Astrocyte (in vitro differentiated cells and primary cell): ENCODE data around the gene AGGF1. TPM values are rescaled to one million over a fixed set of nuclear protein-coding genes. Genes with fewer than 3 reads are reported as not detected.

Source experiments
- DNase-seq: peaks from one replicate; pipeline ENCODE4 v3.0.0-alpha.2; 2010; ENCODE audit warnings: low read depth
- FAIRE-seq: peaks from 2 replicates; lab custom pipeline; 2011; peaks lifted over from hg19 to GRCh38; lab: Jason Lieb, UNC
- H2AFZ ChIP-seq: 2 replicates; pipeline ENCODE4 v1.6.0; 2012; ENCODE audit warnings: low read depth, low read length, inconsistent platforms
- H3K27ac ChIP-seq: 2 replicates; pipeline ENCODE4 v1.5.1; 2011; ENCODE audit warnings: low read depth, low read length, inconsistent platforms
- H3K27me3 ChIP-seq: 2 replicates; pipeline ENCODE4 v1.6.0; 2011; ENCODE audit warnings: low read length, inconsistent platforms; ENCODE audit not compliant: insufficient read depth
- H3K36me3 ChIP-seq: 2 replicates; pipeline ENCODE4 v1.5.1; 2011; ENCODE audit warnings: low read length, inconsistent platforms; ENCODE audit not compliant: insufficient read depth
- H3K4me1 ChIP-seq: 2 replicates; pipeline ENCODE4 v1.5.1; 2011; ENCODE audit warnings: low read length, inconsistent platforms; ENCODE audit not compliant: insufficient read depth
- H3K4me2 ChIP-seq: 2 replicates; pipeline ENCODE4 v1.6.0; 2012; ENCODE audit warnings: low read length, inconsistent platforms
- H3K4me3 ChIP-seq: 2 replicates; pipeline ENCODE4 v1.5.1; 2011; ENCODE audit warnings: low read depth, mild to moderate bottlenecking, low read length, inconsistent platforms; ENCODE audit not compliant: insufficient read depth
- H3K79me2 ChIP-seq: 2 replicates; pipeline ENCODE4 v1.6.0; 2012; ENCODE audit warnings: mild to moderate bottlenecking, low read length, inconsistent platforms; ENCODE audit not compliant: insufficient read depth
- H3K9ac ChIP-seq: 2 replicates; pipeline ENCODE4 v1.6.0; 2012; ENCODE audit warnings: mild to moderate bottlenecking, low read length, inconsistent platforms
- H3K9me3 ChIP-seq: 2 replicates; pipeline ENCODE4 v1.5.1; 2012; ENCODE audit warnings: low read depth, mild to moderate bottlenecking, low read length, inconsistent platforms; ENCODE audit not compliant: insufficient read depth
- H4K20me1 ChIP-seq: 2 replicates; pipeline ENCODE4 v1.6.0; 2012; ENCODE audit warnings: low read length, inconsistent platforms; ENCODE audit not compliant: insufficient read depth
- H3K27ac Mint-ChIP-seq: one replicate; pipeline ENCODE4 v1.8.0; 2021; ENCODE audit warnings: mild to moderate bottlenecking, mixed read lengths; ENCODE audit not compliant: unreplicated experiment
- H3K27me3 Mint-ChIP-seq: one replicate; pipeline ENCODE4 v1.8.0; 2021; ENCODE audit warnings: low read depth, mixed read lengths; ENCODE audit not compliant: unreplicated experiment
- H3K36me3 Mint-ChIP-seq: one replicate; pipeline ENCODE4 v1.8.0; 2021; ENCODE audit warnings: low read depth, mixed read lengths; ENCODE audit not compliant: unreplicated experiment
- H3K4me1 Mint-ChIP-seq: one replicate; pipeline ENCODE4 v1.8.0; 2021; ENCODE audit warnings: low read depth, mixed read lengths; ENCODE audit not compliant: unreplicated experiment
- H3K4me3 Mint-ChIP-seq: one replicate; pipeline ENCODE4 v1.8.0; 2021; ENCODE audit warnings: mild to moderate bottlenecking, moderate library complexity, mixed read lengths; ENCODE audit not compliant: unreplicated experiment
- H3K9me3 Mint-ChIP-seq: one replicate; pipeline ENCODE4 v1.8.0; 2021; ENCODE audit warnings: mild to moderate bottlenecking, mixed read lengths; ENCODE audit not compliant: unreplicated experiment
- CTCF ChIP-seq: IDR thresholded peaks from 2 replicates; pipeline ENCODE4 v1.5.1; 2011; ENCODE audit warnings: low read depth, mild to moderate bottlenecking, inconsistent platforms, low read length, moderate library complexity; ENCODE audit not compliant: insufficient read depth
- EZH2 ChIP-seq: IDR thresholded peaks from 2 replicates; pipeline ENCODE4 v1.6.1; 2012; ENCODE audit warnings: mild to moderate bottlenecking, low read length, inconsistent platforms; ENCODE audit not compliant: insufficient read depth
- total RNA-seq: library from RNA; stranded (reverse); gene quantifications from 2 replicates; pipeline ENCODE4 v1.2.1, GENCODE V29; 2021

The AGGF1 gene
- total RNA-seq, 1 donor from 2014 or later = 18.2 TPM

DNA sequence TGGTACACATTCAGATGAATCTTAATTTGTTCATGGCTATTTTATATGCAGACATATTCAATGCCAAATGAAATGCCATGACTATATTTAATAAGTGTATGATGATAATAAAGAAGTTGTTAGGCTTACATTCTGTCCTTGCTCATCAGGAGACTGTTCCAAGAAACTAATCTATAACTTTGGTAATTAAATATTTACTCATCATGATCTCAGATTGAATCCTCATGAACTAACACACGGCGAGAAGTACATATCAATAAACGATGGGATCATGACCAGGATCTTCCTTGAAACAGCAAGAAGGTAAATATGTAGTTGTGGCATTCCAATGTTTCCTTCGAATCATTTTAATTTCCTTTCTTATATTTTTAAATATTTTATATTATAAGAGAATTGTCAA is 12.5 kb upstream of the AGGF1 start:
- Histone ChIP-seq H3K9ac (no peak overlapping the region), H3K4me2 (no peak overlapping the region), H3K27ac (no peak overlapping the region), H3K79me2 (no peaks in the 10 kb centered on the region), H4K20me1 (no peaks in the 10 kb centered on the region), H3K9me3 (no peaks in the 10 kb centered on the region), H3K4me3 (no peak overlapping the region), H3K4me1 (no peaks in the 10 kb centered on the region), H2AFZ (no peak overlapping the region), H3K36me3 (no peaks in the 10 kb centered on the region), H3K27me3 (peaks cover under 1% of the 10 kb centered on the region)
- H3K4me1 Mint-ChIP-seq = peaks cover 5% of the 10 kb centered on the region
- no peak overlapping the region for H3K4me3 Mint-ChIP-seq
- TF ChIP-seq EZH2 (no peak), CTCF (no peak)
- peaks cover 2% of the 10 kb centered on the region for H3K9me3 Mint-ChIP-seq
- no peaks in the 10 kb centered on the region for H3K36me3 Mint-ChIP-seq
- H3K27ac Mint-ChIP-seq = no peak overlapping the region
- no peaks in the 10 kb centered on the region for H3K27me3 Mint-ChIP-seq
- DNase-seq = no peak
- FAIRE-seq = no peak

DNA sequence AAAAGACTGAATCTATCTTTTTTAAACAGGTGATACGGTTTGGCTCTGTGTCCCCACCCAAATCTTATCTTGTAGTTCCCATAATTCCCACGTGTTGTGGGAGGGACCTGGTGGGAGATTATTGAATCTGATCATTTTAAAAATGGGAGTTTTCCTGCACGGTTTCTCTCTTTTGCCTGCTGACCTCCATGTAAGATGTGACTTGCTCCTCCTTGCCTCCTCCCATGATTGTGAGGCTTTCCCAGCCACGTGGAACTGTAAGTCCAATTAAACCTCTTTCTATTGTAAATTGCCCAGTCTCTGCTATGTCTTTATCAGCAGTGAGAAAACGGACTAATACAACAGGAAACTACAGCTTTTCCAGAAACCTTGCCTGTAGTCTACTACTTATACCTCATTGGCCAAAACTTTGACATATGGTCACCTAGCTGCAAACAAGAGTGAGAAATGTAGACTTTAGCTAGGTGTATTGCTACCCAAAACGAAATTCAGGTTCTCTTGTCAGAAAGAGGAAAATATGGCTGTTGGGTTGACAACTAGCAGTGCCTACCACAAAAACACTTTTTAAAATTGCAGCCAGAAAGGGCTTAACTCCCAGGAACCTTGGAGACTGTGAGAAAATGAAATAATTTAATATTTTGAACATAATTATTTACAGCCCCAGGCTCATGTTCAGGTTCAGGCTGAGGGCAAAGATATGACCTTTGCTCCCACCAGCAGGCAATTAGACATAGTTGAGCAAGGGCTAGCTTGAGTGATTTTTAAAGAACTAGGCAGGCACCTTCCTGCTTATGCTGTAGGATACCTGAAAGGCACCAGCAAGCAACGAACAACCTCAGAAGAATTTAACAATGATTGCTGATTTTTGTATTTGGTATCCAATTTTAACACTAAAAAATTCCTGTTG is 7.4 kb upstream of the AGGF1 start:
- H3K36me3 Mint-ChIP-seq = no peaks in the 10 kb centered on the region
- no peaks in the 10 kb centered on the region for H4K20me1 ChIP-seq
- no peak overlapping the region for H3K4me2 ChIP-seq
- H3K36me3 ChIP-seq = no peaks in the 10 kb centered on the region
- no peak for TF ChIP-seq EZH2
- no peak for TF ChIP-seq CTCF
- H3K4me3 ChIP-seq = no peak overlapping the region
- peaks cover 3% of the 10 kb centered on the region for H3K4me1 Mint-ChIP-seq
- H3K4me1 ChIP-seq = no peaks in the 10 kb centered on the region
- H3K27ac Mint-ChIP-seq = no peak overlapping the region
- DNase-seq (no peak), FAIRE-seq (no peak)
- H3K27ac ChIP-seq = no peak overlapping the region
- no peaks in the 10 kb centered on the region for H3K9me3 ChIP-seq
- no peak overlapping the region for H2AFZ ChIP-seq
- no peaks in the 10 kb centered on the region for H3K79me2 ChIP-seq
- H3K4me3 Mint-ChIP-seq = no peak overlapping the region
- peaks cover 3% of the 10 kb centered on the region for H3K27me3 ChIP-seq
- no peak overlapping the region for H3K9ac ChIP-seq
- H3K27me3 Mint-ChIP-seq = no peaks in the 10 kb centered on the region
- peaks cover 4% of the 10 kb centered on the region for H3K9me3 Mint-ChIP-seq

DNA sequence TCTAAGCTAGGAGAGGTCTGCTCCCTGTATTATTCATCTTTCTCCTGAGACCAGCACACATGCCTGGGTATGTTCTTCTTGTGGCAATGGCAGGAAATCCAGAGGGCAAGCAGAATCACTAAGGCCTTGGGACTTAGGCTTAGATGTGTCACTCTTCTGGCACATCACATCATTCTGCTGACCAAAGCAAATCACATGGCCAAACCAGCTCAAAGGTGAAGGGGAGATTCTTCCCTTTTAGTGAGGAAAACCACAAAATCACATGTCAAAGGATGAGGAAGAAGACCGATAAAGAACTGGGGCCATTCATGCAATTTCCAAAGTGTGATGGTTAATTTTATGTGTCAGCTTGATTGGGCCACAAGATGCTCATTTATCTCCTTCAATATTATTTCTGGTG is 5.7 kb upstream of the AGGF1 start:
- H3K27ac Mint-ChIP-seq = no peak overlapping the region
- H3K9me3 Mint-ChIP-seq = peaks cover 10% of the 10 kb centered on the region
- Histone ChIP-seq H3K27me3 (peaks cover 3% of the 10 kb centered on the region), H3K4me1 (no peaks in the 10 kb centered on the region), H4K20me1 (no peaks in the 10 kb centered on the region), H3K9ac (no peak overlapping the region), H3K36me3 (no peaks in the 10 kb centered on the region), H3K4me2 (no peak overlapping the region), H3K4me3 (no peak overlapping the region), H3K9me3 (peaks cover 5% of the 10 kb centered on the region), H3K79me2 (no peaks in the 10 kb centered on the region), H2AFZ (no peak overlapping the region), H3K27ac (no peak overlapping the region)
- no peak for DNase-seq
- no peaks in the 10 kb centered on the region for H3K27me3 Mint-ChIP-seq
- no peak for FAIRE-seq
- H3K4me1 Mint-ChIP-seq = no peaks in the 10 kb centered on the region
- TF ChIP-seq CTCF (no peak), EZH2 (no peak)
- H3K36me3 Mint-ChIP-seq = no peaks in the 10 kb centered on the region
- H3K4me3 Mint-ChIP-seq = no peak overlapping the region
